ENCODE data around the gene CACNA1D. TPM values are rescaled to one million over a fixed set of nuclear protein-coding genes. Genes with fewer than 3 reads are reported as not detected.
A peak's percentile ranks its signal among the peaks of the same experiment; 100 is the strongest.

The CACNA1D gene
- total and polyA plus RNA-seq, 9 of the 15 experiments (the other 6 are each of a cell fraction or from before 2014, with no cell fraction given): 0.29 TPM; not detected in 8

DNA sequence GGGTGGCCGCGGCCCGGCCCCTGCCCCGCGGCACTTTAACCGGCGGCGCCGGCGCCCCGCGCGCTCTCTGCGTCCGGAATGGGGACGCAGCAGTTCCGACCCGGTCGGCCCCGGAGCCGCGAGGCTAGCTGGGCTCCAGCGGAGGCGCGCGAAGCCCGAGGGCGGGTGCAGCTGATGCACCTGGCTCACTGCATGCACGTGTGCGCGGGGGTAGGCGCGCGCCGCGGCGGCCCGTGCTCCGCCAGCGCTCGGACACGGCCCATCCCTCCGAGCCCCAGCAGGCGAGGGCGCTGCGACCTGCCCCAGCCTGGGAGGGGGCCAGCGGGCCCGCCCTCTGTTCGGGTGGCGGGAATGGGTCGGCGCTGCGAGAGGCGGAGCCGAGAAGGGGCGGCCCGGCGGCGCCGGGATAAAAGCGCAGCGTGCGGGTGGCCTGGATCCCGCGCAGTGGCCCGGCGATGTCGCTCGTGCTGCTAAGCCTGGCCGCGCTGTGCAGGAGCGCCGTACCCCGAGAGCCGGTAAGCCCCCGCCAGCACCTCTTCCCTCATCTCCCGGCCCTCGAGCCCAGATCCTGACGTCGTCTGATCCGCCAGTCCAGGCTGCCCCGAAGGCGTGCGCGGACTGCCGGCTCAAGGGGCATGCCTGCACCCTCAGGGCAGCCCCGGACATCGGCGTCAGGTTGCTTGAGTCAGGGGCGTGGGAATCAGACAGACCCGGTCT, 351.9 kb downstream of the CACNA1D start, which contains the start of the genes CHDH and IL17RB (continued):
- TF ChIP-seq, protein P1, sequence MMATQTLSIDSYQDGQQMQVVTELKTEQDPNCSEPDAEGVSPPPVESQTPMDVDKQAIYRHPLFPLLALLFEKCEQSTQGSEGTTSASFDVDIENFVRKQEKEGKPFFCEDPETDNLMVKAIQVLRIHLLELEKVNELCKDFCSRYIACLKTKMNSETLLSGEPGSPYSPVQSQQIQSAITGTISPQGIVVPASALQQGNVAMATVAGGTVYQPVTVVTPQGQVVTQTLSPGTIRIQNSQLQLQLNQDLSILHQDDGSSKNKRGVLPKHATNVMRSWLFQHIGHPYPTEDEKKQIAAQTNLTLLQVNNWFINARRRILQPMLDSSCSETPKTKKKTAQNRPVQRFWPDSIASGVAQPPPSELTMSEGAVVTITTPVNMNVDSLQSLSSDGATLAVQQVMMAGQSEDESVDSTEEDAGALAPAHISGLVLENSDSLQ (IDR thresholded peaks at IDR 0.05): no peak
- no peak for TF ChIP-seq ZNF766 (CRISPR knock-in tag; conservative IDR thresholded peaks at IDR 0.05)
- TF ChIP-seq, protein P2, sequence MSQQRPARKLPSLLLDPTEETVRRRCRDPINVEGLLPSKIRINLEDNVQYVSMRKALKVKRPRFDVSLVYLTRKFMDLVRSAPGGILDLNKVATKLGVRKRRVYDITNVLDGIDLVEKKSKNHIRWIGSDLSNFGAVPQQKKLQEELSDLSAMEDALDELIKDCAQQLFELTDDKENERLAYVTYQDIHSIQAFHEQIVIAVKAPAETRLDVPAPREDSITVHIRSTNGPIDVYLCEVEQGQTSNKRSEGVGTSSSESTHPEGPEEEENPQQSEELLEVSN (IDR thresholded peaks at IDR 0.05; ENCODE audit: borderline replicate concordance in 1 of 2, extremely low read depth in 1 of 2, insufficient read depth in 1 of 2, insufficient read length in 1 of 2, low read depth in 1 of 2, low read length in 1 of 2, poor library complexity in 1 of 2, severe bottlenecking in 1 of 2): peak in 1 of 2 experiments; percentile 75
- no peak for TF ChIP-seq ZNF239 (CRISPR knock-in tag; IDR thresholded peaks at IDR 0.05)
- TF ChIP-seq MGA (IDR thresholded peaks at IDR 0.05): peak; percentile 47
- TF ChIP-seq PRDM10 (IDR thresholded peaks at IDR 0.05; ENCODE audit: partially characterized antibody): no peak
- peak; percentile 44 for TF ChIP-seq POLR2G (IDR thresholded peaks at IDR 0.05; ENCODE audit: low read depth, low read length)
- 0 out of 2 replicates have a peak, but pooled peaks have one; percentile 41 for TF ChIP-seq L3MBTL2 (IDR thresholded peaks at IDR 0.05)

Measured in K562 (cell line).